Ammon's horn (tissue), 1 donor: ENCODE data around the gene SRP14.
A peak's percentile ranks its signal among the peaks of the same experiment; 100 is the strongest.
"Not testable (repeated sequence)": the region's sequence is repeated elsewhere in the genome, so short reads cannot be mapped to it uniquely, and the experiment has no call there.

Experiments
- DNase-seq: peaks from one replicate; pipeline ENCODE4 v3.0.0-alpha.2; 2016; ENCODE audit warnings: low spot score

The SRP14 gene, protein sequence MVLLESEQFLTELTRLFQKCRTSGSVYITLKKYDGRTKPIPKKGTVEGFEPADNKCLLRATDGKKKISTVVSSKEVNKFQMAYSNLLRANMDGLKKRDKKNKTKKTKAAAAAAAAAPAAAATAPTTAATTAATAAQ

DNA sequence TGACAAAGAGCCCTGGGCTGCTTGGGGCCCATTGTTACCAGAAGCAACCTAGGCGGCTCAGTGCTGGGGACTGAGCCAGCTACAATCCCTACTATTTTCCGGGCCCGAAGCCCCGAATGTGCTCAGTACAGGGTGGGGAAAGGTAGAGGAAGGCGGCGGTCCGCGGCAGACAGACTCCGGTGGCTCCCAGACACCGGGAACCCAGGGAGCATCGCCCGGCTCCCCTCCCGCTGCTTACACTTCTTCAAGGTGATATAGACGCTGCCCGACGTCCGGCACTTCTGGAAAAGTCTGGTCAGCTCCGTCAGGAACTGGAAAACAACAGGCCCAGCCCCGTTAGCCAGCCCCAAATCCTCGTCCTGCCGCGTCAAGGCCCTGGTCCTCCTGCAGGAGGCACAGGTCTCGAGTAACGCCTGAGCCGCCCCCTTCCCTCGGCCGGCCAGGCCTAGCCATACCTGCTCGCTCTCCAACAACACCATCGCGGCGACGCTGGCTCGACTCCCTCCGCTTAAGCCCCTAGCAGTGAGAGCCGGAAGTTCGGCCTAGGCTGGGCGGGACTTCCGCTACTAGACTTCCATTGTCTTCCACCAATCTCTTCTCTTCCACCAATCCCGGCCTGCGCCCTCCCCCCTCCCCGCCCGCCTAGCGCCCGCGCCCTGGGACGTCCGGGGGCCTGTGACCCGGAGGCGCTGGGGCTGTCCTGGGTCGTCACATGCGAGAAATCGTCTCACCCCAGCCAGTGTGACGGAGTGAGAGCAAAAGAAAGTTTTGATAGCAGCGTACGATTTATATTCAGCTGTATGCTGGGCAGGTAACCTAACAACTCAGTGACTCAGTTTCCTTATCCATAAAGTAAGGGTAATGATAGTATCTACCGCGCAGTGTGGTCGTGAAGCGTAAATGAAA lies at the start of gene SRP14:
SRP14 (minus strand) TSS at position 544 of the 906 bp plus-strand sequence; CDS start at position 479, 65 bp downstream.
- peak; percentile 98 for DNase-seq

DNA sequence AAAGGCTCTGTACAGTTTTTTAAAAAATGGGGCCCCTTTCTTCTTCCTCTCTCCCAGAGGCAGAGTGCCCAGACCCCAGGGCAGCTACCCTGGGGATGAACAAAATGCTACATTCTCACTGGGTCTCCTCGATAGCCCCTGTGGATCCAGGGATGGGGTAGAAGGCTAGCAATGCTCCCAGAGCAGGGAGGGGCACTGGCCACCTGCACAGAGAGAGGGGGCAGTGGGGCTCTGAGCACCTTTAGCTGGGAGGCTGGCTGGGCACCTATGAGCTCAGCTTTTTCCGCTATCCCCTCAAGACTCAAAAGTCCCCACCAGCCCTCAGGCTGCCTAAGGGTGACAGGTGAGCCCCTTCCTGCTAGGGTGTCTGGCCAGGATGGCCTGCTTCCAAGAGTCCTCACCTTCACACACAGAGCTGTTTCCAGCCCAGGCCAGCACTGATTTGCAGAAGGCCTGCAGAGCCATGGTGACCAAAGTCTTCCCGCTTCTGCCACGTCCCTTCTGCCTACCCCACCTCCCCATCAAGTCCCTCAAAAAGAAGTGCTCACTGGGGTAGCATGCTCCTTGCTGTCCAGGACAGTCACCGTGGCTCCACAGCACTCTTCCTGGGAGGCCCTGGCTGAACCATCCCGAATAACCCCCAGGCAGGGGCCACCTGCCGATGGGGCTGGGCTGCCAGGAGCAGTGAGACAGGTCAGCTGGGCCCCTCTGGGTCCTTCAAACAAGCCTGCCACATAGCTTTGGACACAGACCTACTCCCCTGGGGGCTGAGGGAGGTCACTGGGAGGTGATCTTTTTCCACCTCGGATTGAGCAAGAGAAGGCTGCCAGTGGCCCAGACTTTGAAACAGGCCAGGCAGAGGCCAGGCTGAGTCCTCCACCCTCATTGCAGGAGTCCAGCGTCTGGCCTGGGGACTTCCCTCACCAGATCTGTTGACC lies 49.3 kb upstream of the SRP14 start:
- no peak for DNase-seq

DNA sequence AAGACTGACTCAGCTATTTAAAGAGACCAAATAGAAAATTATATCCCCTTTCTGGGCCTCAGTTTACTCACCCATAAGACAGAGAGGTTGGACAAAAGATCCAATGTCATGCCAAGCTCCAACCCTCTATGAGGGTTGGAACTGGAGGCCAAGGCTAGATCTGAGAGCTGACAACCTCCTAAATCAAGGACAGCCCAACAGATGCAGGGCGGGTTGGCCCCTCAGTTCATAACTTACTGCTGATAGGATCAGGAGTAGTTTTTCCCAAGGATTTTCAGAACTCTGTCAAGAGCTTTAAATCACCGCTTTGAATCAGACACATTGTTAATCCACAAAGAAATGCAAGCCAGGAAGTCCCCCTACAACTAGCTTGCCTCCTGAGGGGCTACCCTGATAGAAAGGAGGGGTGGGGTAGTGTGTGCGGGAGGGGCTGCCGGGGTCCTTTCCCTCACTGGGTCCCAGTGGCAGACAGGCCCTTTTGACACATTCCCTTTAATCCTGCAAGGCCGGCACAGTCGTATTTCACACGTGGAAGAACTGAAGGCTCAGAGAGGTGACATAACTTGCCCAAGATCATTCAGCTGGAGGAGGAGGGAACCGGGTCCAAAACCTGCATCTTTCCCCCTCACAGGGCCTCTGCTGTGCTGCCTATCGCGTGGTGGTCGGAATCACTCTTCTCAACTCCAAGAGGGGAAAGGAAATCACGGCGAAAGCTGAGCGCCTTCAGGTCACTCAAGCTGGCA lies 48.3 kb upstream of the SRP14 start:
- DNase-seq = no peak

DNA sequence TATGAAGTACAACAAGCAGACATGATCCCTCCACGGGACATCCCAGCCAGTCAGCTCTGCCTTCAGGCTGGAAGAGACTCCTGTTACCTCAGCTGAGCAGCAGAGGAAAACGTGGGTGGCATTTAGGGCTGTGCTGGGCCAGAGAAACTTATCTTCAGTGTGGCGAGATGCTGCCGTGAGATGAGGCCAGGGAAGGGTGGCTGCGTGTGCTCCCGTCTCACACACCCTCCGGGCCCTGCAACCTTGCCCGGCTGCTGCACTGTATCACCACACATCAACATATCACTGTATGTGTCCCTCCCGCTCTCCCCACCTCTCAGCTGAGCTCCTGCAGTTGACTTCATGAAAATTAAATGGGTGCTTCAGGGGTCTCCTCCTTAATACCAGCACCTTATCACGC lies 46.3 kb upstream of the SRP14 start:
- DNase-seq = no peak

DNA sequence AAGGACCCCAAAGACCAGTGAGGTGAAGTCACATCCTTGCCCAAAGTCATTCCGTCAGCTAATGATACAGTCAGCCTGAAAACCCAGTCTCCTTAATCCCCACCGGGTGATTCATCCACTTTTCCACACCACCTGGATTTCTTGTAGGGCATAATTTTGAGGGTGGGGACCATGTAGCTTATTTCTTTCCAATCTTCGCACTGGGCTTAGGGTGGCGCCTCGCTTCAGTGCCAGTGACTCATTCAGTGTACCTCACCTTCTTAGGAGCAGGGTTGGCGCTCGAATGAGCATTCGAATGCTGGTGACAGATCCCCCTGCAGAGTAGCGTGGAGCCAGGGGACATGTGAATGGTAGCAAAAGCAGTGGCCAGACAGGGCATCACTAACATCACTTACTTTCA lies 45.7 kb upstream of the SRP14 start:
- DNase-seq = no peak

DNA sequence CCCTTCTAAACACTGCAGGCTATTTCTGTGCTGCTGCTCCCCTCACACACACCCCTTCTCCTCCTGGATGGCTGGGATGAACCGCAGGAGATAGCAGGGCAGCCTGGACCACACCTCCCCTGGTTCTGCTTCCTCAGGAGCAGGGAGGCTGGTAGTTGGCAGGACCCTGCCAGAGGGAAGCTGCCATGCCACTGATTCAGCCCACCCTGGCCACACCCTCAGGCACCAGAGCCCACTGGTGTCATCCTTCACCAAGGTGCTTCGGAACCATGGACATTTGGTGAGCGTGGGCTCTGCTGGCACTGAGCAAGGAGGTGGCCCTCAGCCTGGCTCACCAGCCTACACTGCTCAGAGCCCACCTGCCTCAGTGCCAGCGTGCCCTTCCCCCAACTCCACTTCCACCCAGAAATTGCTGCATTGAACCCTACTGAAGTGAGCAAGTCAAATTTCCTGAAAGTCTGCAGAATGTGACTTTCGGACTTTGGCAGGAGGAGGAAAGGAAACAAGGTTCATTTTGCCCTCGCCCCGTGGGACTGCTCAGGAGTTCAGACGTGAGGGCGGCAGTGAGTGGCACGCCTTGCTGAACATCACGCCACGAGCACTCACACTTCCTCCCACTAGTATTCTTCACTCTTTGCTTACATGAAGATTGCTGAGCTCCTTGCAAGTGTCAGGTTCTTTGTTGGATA lies 43.4 kb upstream of the SRP14 start:
- no peak for DNase-seq

DNA sequence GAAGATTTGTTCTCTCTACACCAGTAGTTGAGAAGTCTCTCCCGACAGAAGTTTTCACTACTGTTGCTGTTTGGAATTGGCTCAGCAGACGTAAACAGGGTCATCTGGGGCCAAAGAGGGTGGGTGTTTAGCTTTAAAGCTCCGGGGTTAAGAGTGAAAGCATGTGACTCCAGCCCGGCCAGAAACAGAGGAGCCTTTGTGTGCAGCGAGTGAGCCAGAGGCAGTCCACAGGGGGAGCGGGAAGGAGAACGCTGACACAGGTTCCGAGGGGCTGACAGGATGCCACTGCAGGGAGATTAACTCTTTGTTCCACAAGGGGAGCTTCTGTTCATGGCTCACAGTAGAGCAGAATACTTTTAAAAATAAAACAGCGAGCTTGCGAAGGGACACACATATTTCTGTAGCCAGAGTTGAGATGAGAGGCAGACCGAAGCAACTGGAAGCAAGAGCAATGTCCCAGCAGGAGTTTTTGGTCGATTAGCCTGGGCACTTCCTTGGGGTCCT lies 42.8 kb upstream of the SRP14 start:
- peak; percentile 93 for DNase-seq

DNA sequence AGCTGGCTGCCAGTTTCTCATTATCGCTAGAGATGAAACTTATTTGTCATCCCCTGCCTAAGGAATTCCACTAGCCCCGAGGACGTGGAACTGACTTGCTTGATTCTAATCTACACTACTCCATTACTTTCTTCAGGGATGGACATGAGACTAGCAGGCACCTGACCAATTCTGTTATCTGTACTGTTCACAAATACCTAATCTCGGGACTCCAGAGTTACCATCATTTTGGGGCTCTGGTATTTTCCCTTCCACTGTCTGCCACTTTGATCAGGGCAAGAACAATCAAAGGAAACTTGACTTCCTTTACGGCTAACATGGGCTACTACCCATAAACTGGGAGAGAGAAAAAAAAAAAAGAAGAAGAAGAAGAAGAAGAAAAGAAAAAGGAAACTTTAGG lies 41.9 kb upstream of the SRP14 start:
- DNase-seq = no peak

DNA sequence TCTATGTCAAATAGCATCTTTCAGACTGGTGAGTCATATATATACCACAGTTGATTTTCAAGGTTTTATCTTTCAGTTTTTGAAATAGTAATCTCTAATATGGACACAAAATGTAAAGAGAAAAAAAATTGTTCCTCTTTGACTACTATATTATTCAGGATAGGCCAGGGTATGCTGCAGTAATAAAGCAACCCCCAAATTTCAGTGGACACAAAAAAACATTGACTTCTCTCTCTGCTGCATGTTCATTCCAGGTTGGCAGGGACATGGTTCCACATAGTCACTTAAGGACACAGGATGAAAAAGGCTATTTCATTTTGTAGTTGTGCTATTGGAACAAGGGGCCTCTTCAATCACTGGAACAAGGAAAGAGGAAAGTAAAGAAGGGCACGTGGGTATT lies 41.1 kb upstream of the SRP14 start:
- no peak for DNase-seq

DNA sequence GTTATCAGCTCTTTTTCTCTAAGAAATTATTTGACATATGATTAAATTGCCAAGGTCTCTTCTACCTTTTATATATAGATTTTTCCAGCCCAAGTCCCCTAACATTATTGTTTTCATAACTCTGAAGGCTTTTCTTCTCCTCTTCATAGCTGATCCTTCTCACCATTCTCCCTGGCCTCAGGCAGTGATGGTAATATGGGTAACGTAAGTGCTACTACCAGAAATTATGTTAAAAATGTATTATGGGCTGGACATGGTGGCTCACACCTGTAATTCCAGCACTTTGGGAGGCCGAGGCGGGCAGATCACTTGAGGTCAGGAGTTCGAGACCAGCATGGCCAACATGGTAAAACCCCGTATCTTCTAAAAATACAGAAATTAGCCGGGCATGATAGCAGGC lies 40.5 kb upstream of the SRP14 start:
- DNase-seq = no peak

DNA sequence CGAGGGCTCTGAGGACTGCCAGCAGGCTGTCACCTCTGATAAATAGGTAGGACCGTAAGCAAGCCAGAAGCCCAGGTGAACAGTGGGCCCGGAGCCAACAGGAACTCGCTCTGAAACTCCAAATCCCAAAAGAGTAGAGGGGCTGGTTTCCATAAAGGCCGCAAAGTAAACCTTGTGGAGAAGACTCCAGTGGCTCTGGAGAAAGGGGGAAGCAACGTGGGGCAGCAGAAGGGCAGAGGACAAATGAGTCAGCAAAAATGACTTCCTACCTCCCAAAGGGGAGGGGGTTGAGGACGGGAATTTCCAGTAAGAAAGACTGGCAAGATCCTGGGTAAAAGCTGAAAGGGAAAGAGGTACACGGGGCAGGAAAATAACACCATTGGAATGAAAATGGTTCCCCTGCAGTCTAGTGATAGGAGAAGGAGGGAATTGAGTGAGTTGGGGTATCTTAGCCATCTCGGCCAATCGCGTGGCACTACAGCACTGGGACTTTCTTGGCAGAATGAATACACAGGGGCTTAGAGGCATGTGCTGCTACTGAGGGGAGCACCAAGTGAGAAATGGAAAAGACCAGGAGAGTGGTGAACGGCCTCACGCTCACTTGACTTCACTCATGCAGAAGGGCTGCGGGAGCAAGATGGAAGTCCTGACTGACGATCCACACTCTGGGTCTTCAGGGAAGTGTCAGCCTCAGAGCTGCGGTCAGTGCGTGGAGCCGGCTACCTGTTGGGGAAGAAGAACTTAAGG lies 36.5 kb upstream of the SRP14 start:
- no peak for DNase-seq

DNA sequence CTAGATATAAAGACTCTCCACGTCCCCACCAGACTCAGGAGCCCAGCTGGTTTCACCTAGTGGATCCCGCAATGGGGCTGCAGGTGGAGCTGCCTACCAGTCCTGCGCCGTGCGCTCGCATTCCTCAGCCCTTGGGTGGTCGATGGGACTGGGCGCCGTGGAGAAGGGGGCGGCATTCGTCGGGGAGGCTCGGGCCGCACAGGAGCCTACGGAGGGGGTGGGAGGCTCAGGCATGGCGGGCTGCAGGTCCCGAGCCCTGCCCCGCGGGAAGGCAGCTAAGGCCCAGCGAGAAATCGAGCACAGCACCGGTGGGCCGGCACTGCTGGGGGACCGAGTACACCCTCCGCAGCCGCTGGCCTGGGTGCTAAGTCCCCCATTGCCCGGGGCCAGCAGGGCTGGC lies 35.7 kb upstream of the SRP14 start:
- DNase-seq = not testable (repeated sequence)

DNA sequence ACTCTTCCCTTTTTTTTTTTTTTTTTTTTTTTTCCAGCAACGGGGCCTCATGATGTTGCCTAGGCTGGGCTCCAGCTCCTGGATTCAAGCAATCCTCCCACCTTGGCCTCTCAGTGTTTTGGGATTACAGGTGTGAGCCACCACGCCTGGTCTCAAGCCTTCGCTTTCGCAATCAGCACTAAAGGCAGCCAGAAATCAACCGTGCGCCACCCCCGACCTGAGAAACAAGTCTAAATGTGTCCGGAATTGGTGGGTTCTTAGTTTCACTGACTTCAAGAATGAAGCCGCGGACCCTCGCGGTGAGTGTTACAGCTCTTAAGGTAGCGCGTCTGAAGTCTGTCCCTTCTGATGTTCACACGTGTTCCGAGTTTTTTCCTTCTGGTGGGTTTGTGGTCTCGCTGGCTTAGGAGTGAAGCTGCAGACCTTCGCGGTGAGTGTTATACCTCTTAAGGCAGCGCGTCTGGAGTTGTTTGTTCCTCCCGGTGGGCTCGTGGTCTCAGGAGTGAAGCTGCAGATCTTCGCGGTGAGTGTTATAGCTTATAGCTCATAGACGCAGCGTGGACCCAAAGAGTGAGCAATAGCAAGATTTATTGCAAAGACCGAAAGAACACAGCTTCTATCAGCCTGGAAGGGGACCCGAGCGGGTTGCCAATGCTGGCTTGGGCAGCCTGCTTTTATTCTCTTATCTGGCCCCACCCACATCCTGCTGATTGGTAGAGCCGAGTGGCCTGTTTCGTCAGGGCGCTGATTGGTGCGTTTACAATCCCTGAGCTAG lies 34.9 kb upstream of the SRP14 start:
- not testable (repeated sequence) for DNase-seq

DNA sequence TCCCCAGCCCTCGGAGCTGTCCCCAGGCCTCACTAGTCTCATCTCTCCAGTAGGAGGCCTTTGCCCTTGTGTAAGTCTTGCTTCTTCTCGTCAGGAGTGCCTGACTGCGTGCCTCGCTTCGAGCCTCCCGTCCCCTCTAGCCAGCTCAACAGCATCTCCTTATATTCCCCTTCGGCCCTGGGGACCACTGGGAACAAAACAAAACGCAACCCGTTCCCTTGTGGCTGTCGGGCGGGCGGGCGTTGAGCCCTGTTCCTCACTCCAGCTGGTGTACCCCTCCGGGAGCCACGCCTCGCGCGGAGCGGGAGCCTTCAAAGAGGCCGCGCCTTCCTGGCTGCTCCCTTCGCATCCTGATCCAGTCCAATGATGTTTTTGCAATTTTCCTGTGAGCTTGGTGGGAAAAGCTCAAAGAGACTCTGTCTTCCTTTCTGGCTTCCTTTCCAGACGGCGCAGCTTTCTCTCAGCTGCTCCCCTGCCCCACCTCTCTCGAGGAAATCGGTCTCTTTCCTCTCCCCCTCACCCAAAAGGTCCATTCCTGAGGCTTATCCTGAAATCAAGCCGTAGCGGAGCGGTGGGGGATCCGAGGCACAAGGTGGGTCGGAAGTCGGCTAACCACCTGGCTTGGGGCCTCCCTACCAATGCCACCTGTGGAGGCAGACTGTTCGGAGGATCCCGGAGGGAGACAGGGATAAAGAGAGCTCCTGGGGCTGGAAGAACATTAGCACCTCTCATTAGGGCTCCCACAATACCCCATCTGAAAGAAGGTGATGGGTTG lies 33.4 kb upstream of the SRP14 start:
- no peak for DNase-seq

DNA sequence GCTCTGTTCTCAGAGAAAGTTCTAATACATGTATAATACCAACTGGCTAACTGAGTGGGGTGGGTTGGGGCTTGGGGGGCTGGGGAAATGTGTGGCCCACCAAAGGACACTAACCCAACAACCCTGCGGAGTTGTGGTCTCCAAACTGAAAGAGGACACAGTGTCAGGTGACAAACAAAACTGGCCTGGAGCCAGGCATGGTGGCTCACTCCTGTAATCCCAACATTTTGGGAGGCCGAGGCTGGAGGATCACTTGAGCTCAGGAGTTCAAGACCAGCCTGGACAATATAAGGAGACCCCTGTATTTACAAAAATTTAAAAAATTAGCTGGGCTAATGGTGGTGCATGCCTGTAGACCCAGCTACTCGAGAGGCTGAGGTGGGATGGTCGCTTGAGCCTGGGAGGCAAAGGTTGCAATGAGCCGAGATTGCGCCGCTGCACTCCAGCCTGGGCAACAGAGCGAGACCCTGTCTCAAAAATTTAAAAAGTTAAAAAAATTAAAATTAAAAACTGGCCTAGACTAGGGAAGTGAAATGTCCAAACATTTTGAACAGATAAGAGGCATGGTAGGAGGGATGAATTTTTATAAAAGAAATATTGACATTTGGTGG lies 31.7 kb upstream of the SRP14 start:
- no peak for DNase-seq

DNA sequence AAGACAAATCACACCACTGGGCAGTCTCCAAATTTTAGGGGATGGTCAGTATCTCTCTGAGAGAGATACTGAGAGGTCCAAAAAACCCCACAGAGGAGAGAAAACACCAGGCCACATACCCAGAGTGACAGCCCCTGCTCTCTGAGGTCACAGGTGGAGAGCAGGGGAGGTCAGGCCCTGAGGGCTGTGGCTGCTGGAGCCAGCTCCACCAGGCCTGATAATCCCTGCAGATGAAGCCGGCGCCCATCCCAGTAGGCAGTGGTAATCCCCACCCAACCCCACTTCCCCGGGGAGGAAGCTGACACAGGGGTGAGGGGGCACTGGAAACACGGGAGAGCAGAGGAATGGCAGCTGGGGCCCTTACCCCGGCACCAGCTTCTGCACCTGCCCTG lies 31.2 kb upstream of the SRP14 start:
- no peak for DNase-seq

DNA sequence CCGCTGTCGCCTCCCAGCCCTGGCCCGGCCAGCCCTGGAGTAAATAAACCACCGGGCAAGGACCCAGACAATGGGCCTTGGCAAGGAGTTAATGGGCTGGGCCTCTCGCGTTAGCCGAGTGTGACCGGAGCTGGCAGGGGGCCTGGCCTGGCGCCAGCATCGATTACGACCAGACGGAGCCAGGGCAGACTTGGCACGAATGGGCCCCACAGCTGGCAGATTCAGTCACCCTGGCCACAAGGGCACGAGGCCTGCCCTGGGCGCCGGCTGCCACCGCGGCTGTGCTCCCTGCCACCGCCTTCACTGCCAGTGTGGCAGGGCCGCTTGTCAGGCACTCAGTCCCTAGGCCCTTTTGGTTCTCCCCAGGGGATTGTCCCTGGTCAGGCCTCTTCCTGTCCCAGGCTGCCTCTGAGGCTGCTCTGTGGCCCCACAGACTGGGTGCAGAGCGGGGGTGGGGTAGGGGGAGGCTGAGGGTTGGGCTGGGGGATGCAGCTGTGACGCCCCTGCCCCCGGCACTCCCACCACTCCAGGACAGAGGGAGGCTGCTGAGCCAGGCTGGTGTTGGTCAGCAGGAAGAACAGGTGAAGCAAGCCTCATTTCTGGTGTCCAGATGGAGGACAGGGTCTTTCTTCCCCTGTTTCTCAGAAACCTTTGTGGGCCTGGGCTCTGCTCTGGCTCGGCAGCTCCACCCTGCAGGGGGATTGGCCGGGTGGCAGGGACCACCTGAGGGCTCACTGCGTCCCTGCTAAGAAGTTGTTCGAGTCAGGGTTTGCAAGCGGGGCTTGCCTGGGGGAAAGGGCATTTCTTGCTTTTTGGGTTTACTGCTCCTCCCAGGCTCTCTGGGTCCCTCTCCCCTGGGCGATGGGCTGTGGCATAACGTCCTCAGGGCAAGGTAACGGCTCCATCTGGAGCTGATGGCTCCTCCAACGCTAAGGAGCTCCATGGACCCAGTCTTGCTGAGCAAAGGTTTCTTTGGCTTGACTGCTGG lies 30.5 kb upstream of the SRP14 start:
- DNase-seq = peak; percentile 97
